HEK293 (cell line): ENCODE results near the gene EFNA2.

ENCODE experiments used
- INSM2 ChIP-seq: fragments of 450-650 bp; formaldehyde crosslinking; IDR thresholded peaks from 2 replicates; pipeline ENCODE4 v1.5.1; 2016; ENCODE audit warnings: missing biosample characterization, missing genetic modification characterization
- KLF10 ChIP-seq: fragments of 450-650 bp; IDR thresholded peaks from 2 replicates; pipeline ENCODE4 v1.5.1; 2018; ENCODE audit warnings: missing biosample characterization, mild to moderate bottlenecking, missing genetic modification characterization
- PATZ1 ChIP-seq: fragments of 450-650 bp; formaldehyde crosslinking; IDR thresholded peaks from 2 replicates; pipeline ENCODE4 v1.5.1; 2016; ENCODE audit warnings: missing biosample characterization, missing genetic modification characterization
- PBX3 ChIP-seq: sonication (generic); formaldehyde crosslinking; IDR thresholded peaks from 2 replicates; pipeline ENCODE4 v1.8.1; 2022; ENCODE audit warnings: mild to moderate bottlenecking, moderate library complexity, missing genetic modification reagents
- PRDM4 ChIP-seq: fragments of 450-650 bp; formaldehyde crosslinking; IDR thresholded peaks from 2 replicates; pipeline ENCODE4 v1.5.1; 2017; ENCODE audit warnings: missing biosample characterization, missing genetic modification characterization
- SCRT2 ChIP-seq: fragments of 450-650 bp; formaldehyde crosslinking; IDR thresholded peaks from 2 replicates; pipeline ENCODE4 v1.5.1; 2016; ENCODE audit warnings: missing biosample characterization, missing genetic modification characterization
- ZBTB10 ChIP-seq: fragments of 450-650 bp; formaldehyde crosslinking; IDR thresholded peaks from 2 replicates; pipeline ENCODE4 v1.5.1; 2016; ENCODE audit warnings: missing biosample characterization, missing genetic modification characterization
- ZBTB17 ChIP-seq: fragments of 450-650 bp; formaldehyde crosslinking; IDR thresholded peaks from 2 replicates; pipeline ENCODE4 v1.5.1; 2016; ENCODE audit warnings: missing biosample characterization, missing genetic modification characterization
- ZBTB48 ChIP-seq: fragments of 450-650 bp; formaldehyde crosslinking; IDR thresholded peaks from 2 replicates; pipeline ENCODE4 v1.5.1; 2016; ENCODE audit warnings: missing biosample characterization, missing genetic modification characterization
- ZBTB49 ChIP-seq: fragments of 450-650 bp; formaldehyde crosslinking; IDR thresholded peaks from 2 replicates; pipeline ENCODE4 v1.5.1; 2016; ENCODE audit warnings: missing biosample characterization, missing genetic modification characterization, low read depth
- ZNF112 ChIP-seq: fragments of 450-650 bp; formaldehyde crosslinking; IDR thresholded peaks from 2 replicates; pipeline ENCODE4 v1.5.0; 2017; ENCODE audit warnings: missing biosample characterization, missing genetic modification characterization
- ZNF16 ChIP-seq: fragments of 450-650 bp; formaldehyde crosslinking; IDR thresholded peaks from 2 replicates; pipeline ENCODE4 v1.5.1; 2016; ENCODE audit warnings: low read depth, missing biosample characterization, missing genetic modification characterization
- ZNF184 ChIP-seq: fragments of 450-650 bp; IDR thresholded peaks from 2 replicates; pipeline ENCODE4 v1.5.1; 2018; ENCODE audit warnings: missing biosample characterization, mild to moderate bottlenecking, missing genetic modification characterization
- ZNF280C ChIP-seq: fragments of 450-650 bp; formaldehyde crosslinking; IDR thresholded peaks from 2 replicates; pipeline ENCODE4 v1.5.1; 2016; ENCODE audit warnings: missing biosample characterization, missing genetic modification characterization
- ZNF280D ChIP-seq: fragments of 450-650 bp; formaldehyde crosslinking; IDR thresholded peaks from 2 replicates; pipeline ENCODE4 v1.5.1; 2016; ENCODE audit warnings: missing biosample characterization, missing genetic modification characterization
- ZNF324 ChIP-seq: fragments of 450-650 bp; formaldehyde crosslinking; IDR thresholded peaks from 2 replicates; pipeline ENCODE4 v1.5.1; 2016; ENCODE audit warnings: missing biosample characterization, missing genetic modification characterization
- ZNF776 ChIP-seq: fragments of 450-650 bp; formaldehyde crosslinking; IDR thresholded peaks from 2 replicates; pipeline ENCODE4 v1.5.0; 2017; ENCODE audit warnings: missing biosample characterization, missing genetic modification characterization, borderline replicate concordance
- ZNF785 ChIP-seq: fragments of 450-650 bp; formaldehyde crosslinking; IDR thresholded peaks from 2 replicates; pipeline ENCODE4 v1.5.1; 2016; ENCODE audit warnings: missing biosample characterization, missing genetic modification characterization

Gene EFNA2

GRCh38 chr19:1324806-1325567 lies 39.3 kb downstream of the EFNA2 start (continued):
- no peak for TF ChIP-seq ZNF280C (tag by site-specific recombination)
- TF ChIP-seq ZBTB10 (tag by site-specific recombination): peak; percentile 9; the same call in 1 of the 2 replicates
- no peak for TF ChIP-seq SCRT2 (tag by site-specific recombination)
- TF ChIP-seq PBX3 (CRISPR knock-in tag): no peak
- TF ChIP-seq ZBTB17 (tag by site-specific recombination): 0 out of 2 replicates have a peak, but pooled peaks have one; percentile 16
- TF ChIP-seq ZNF776: no peak
- no peak for TF ChIP-seq ZNF184 (tag by site-specific recombination)
- 0 out of 2 replicates have a peak, but pooled peaks have one; percentile 16 for TF ChIP-seq ZBTB48 (tag by site-specific recombination)
- TF ChIP-seq ZBTB49 (tag by site-specific recombination): no peak
- TF ChIP-seq ZNF280D: no peak
- no peak for TF ChIP-seq ZNF785 (tag by site-specific recombination)
- TF ChIP-seq ZNF324 (tag by site-specific recombination): no peak
- no peak for TF ChIP-seq ZNF112
- no peak for TF ChIP-seq PRDM4
- peak; percentile 25; the same call in 1 of the 2 replicates for TF ChIP-seq KLF10 (tag by site-specific recombination)
- no peak for TF ChIP-seq ZNF16
- no peak for TF ChIP-seq INSM2 (tag by site-specific recombination)
- TF ChIP-seq PATZ1 (tag by site-specific recombination): peak; percentile 85
